GM21717 (cell line): ENCODE data around the gene AMIGO2.

Experiments
- ATAC-seq: cut with Tn5 transposase; IDR thresholded peaks from one replicate; pipeline ENCODE4 v1.9.1; 2021; ENCODE audit warnings: mild to moderate bottlenecking, moderate library complexity; ENCODE audit not compliant: unreplicated experiment

Gene AMIGO2

DNA sequence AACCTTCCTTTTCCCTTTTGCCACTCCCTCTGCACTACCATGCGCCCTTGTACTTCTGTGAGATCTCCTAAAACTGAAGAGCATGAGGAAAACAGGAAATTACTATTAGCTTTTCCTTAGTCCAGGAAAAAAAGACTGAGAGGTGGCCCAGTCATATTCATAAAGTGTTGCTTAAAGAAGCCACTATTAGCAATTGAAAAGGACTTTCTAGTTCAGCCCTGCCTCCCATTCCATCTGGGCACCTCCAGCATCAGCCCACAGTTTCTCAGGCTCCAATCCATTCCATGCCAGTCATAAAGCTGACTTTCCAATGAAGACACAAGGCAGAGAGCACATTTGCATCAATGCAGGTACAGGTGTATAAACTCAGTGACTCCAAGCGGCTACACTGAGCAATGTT is 19.9 kb upstream of the AMIGO2 start:
- ATAC-seq, result no peak

GRCh38 chr12:47098099-47098498 is 18.3 kb upstream of the AMIGO2 start:
- no peak for ATAC-seq

DNA sequence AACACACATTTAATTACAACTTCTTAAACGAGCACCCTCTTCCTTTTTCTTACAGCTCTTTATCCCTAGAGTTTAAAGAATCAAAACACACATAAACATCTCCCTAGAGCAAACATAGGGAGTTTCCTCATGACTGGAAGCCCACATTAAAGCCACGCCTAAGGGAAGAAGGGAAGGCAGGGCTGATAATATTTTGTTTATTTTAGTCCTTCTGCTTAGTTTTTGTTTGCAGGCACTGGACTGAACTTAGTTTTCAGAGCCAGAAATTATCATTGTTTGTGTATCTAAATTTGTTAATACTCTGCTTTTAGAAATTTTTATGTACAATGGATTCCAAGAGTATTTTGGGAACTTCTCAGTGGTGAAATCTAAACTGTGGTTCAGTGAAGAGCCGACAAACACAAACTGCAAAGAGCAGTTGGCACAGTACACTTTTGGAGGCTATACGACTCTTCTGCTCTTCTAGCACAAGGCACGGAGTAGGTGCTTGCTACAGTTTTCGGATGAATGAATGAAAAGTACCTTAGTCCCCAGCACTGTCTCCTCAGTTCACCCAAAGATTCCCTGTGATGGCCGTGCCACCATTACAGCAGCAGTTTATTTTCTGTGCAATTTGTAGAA is 17.6 kb upstream of the AMIGO2 start:
- ATAC-seq, result no peak

DNA sequence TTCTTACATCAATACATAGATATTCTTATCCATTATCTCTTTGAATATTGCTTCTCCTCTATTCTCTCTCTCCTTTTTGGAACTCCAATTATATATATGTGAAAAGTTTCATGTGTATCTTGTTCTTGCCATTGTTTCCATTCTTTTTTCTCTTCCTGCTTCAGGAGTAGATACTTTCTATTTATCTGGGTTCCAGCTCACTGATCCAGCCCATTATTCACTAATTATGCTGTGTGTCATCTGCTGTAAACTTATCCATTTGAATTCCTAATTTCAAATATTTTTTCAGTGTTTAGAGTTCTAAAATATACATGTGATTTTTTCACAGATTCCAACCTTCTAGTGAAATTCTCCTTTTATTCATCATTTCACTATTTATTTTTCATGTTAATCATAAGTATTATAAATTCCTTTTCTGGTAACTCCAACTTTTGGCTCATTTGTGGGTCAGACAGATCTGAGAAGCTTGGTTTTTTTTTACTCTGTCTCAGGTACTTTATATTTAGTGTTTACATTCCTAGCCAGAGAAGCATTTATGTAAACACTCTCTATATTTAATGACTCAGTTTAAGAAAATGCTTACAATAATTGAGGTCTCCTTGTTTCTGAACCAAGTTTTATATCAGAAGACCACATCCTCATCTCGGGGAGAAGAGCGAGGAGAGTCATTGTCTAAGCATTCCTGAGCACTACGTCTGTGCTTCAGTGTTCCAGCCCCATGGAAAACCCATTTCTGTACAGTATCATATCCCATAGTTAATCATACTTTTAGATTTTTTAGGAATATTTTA is 15.9 kb upstream of the AMIGO2 start:
- no peak for ATAC-seq

DNA sequence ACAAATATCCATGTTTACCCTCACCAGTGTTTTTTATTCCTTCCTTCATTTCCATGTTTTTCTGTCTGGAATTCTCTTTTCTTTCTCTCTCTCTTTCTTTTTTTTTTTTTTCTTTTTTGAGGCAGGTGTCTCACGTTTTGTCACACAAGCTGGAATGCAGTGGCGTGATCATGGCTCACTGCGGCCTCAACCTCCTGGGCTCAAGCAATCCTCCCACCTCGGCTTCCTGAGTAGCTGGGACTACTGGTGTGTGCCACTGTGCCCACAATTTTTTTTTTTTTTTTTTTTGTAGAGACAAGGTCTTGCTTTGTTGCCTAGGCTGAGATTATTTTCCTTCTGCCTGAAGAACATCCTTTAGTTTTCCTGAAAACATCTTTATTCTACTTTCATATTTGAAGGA is 15.0 kb upstream of the AMIGO2 start:
- ATAC-seq, result no peak

DNA sequence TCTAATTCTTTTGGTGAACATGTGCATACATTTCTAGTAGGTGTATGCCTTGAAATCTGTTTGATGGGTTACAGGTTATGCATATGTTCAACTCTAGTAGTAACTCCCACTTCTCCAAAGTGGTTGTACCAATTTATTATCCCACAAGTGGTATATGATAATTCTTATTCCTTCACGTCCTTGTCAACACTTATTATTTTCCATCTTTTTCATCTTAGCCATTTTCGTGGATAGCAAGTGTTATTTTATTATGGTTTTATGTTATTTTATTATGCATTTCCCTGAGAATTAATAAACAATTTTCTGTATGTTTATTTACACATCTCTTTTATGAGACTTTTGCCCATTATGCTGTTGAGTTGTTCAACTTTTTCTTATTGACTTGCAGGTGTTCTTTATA is 11.2 kb upstream of the AMIGO2 start:
- no peak for ATAC-seq

- ATAC-seq, result no peak
These were observed 8.5 kb upstream of the AMIGO2 start for GRCh38 chr12:47088021-47088944.

GRCh38 chr12:47087088-47087688 is 7.4 kb upstream of the AMIGO2 start:
- no peak for ATAC-seq

- ATAC-seq, result no peak
These were observed 6.1 kb upstream of the AMIGO2 start for GRCh38 chr12:47085815-47086252.

DNA sequence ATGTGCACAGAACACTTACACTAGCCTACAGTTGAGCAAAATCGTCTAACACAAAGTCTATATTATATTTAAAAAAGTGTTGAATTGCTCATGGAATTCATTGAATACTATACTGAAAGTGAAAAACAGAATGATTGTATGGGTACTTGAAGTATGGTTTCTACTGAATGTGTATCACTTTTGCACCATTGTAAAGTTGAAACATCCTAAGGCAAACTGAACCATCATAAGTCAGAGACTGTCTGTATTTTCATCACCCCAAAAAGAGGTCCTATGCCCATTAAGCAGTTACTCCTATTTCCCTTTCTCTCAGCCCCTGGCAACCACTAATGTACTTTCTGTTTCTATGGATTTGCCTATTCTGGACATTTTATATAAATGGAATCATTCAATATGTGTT is 4.4 kb upstream of the AMIGO2 start:
- ATAC-seq, result no peak

GRCh38 chr12:47082796-47083621 is 3.2 kb upstream of the AMIGO2 start:
- ATAC-seq, result no peak

- no peak for ATAC-seq
These were observed 2.5 kb upstream of the AMIGO2 start for GRCh38 chr12:47082283-47082682.

GRCh38 chr12:47080725-47081502 is 1.2 kb upstream of the AMIGO2 start:
- ATAC-seq, result no peak

- ATAC-seq, result no peak
These were observed 394 bp upstream of the AMIGO2 start for GRCh38 chr12:47079981-47080724.

GRCh38 chr12:47078733-47079467 is 859 bp downstream of the AMIGO2 start:
- no peak for ATAC-seq

GRCh38 chr12:47078086-47078395 is 1.7 kb downstream of the AMIGO2 start:
- no peak for ATAC-seq

- no peak for ATAC-seq
These were observed 2.3 kb downstream of the AMIGO2 start for GRCh38 chr12:47077206-47078085.
